ENCODE data around the gene ATP8B3.

- no peak for TF ChIP-seq CTCF (IDR thresholded peaks at IDR 0.05)
- no peak for TF ChIP-seq POLR2A (IDR thresholded peaks at IDR 0.05)
These were observed 32.5 kb upstream of the ATP8B3 start for GRCh38 chr19:1844513-1845124.
